Lung (tissue), 12 donors: ENCODE results near the gene AADACL4. TPM values are rescaled to one million over a fixed set of nuclear protein-coding genes. Genes with fewer than 3 reads are reported as not detected.

Experiments
- ATAC-seq: fragments of 200-7000 bp; cut with Tn5 transposase; one replicate; pipeline ENCODE4 v1.9.1; 2020; ENCODE audit warnings: moderate number of reproducible peaks; ENCODE audit not compliant: insufficient read depth, low FRiP score
- DNase-seq, 3 donors: peaks; one replicate each; pipeline ENCODE4 v3.0.0-alpha.2; 2013 to 2017
- H3K27ac ChIP-seq, 2 donors: one replicate each; pipeline ENCODE4 v1.5.1; 2013; ENCODE audit warnings: mild to moderate bottlenecking in 2 of 2, moderate library complexity in 2 of 2, control low read depth in 1 of 2, inconsistent platforms in 1 of 2, low read depth in 1 of 2, low read length in 1 of 2
- H3K27me3 ChIP-seq, 3 donors: one replicate each; pipeline ENCODE4 v1.5.1; 2013; ENCODE audit warnings: low read length in 2 of 3; ENCODE audit not compliant: control insufficient read depth in 3 of 3, insufficient read depth in 3 of 3
- H3K36me3 ChIP-seq, 4 donors: one replicate each; pipeline ENCODE4 v1.5.1; 2013; ENCODE audit warnings: low read length in 4 of 4, mild to moderate bottlenecking in 1 of 4, moderate library complexity in 1 of 4; ENCODE audit not compliant: control insufficient read depth in 4 of 4, insufficient read depth in 4 of 4
- H3K4me1 ChIP-seq, 5 donors: one replicate each; pipeline ENCODE4 v1.5.1; 2013; ENCODE audit warnings: low read length in 5 of 5, mild to moderate bottlenecking in 2 of 5, moderate library complexity in 1 of 5; ENCODE audit not compliant: control insufficient read depth in 5 of 5, insufficient read depth in 5 of 5
- H3K4me3 ChIP-seq: one replicate; pipeline ENCODE4 v1.5.1; 2013; ENCODE audit warnings: mild to moderate bottlenecking, control low read depth, moderate library complexity
- H3K9ac ChIP-seq, 2 donors: one replicate each; pipeline ENCODE4 v1.5.1; 2013; ENCODE audit warnings: low read length in 2 of 2, control low read depth in 1 of 2; ENCODE audit not compliant: insufficient read depth in 1 of 2
- H3K9me3 ChIP-seq, 4 donors: one replicate each; pipeline ENCODE4 v1.5.1; 2013; ENCODE audit warnings: low read length in 3 of 4, mild to moderate bottlenecking in 1 of 4, moderate library complexity in 1 of 4; ENCODE audit not compliant: control insufficient read depth in 4 of 4, insufficient read depth in 3 of 4
- CTCF ChIP-seq: IDR thresholded peaks from 2 replicates; pipeline ENCODE4 v1.5.1; 2012; ENCODE audit warnings: mild to moderate bottlenecking; ENCODE audit errors: control extremely low read depth, extremely low read depth
- WGBS, 2 donors: extraction: QIAGEN DNeasy Blood & Tissue Kit; methylation state at CpG; one replicate each; pipeline ENCODE4 v1.1.7; 2013; 5-methylcytosine and 5-hydroxymethylcytosine counted together
- polyA plus RNA-seq, 2 donors: library from polyadenylated mRNA; stranded (reverse); fragments of 200-250 nt; gene quantifications; one replicate each; pipeline ENCODE4 v1.2.1, GENCODE V29; 2013
- total RNA-seq, 2 donors: library from RNA; depleted of rRNA in 1 of 2; stranded (reverse); fragments of >200 nt in 1 of 2; gene quantifications; one replicate each; pipeline ENCODE4 v1.2.1, GENCODE V29; 2014 to 2021
- donor health status: control.
- donor health status: control.
- donor health status: Bipolar disorder and iron deficiency.
- donor health status: healthy.
- donor health status: DM: yes; HTN: yes; CAD: no.

The AADACL4 gene
- total and polyA plus RNA-seq, 4 donors, result not detected

GRCh38 chr1:12607263-12607662 lies 36.6 kb upstream of the AADACL4 start:
- WGBS, 2 donors, result 82 to 90% methylated on average over 3 of the region's 3 CpGs
- peaks cover 0 to 10% (median 6%) of the 10 kb centered on the region in 4 donors for H3K36me3 ChIP-seq
- H3K9ac ChIP-seq, result no peak overlapping the region
- H3K27ac ChIP-seq, result no peak overlapping the region
- no peaks in the 10 kb centered on the region for H3K27me3 ChIP-seq
- ATAC-seq (no peak), DNase-seq (no peak)
- H3K4me1 ChIP-seq, result peaks cover 0 to 26% (median 8%) of the 10 kb centered on the region in 5 donors
- no peak for TF ChIP-seq CTCF
- no peaks in the 10 kb centered on the region for H3K9me3 ChIP-seq
- H3K4me3 ChIP-seq, result no peak overlapping the region

GRCh38 chr1:12608311-12608957 lies 35.5 kb upstream of the AADACL4 start:
- ATAC-seq (no peak), DNase-seq (no peak)
- TF ChIP-seq CTCF, result no peak
- Histone ChIP-seq H3K27me3 (no peaks in the 10 kb centered on the region), H3K4me1 (peaks cover 0 to 19% (median 0%) of the 10 kb centered on the region in 5 donors), H3K27ac (no peak overlapping the region), H3K4me3 (no peak overlapping the region), H3K9me3 (no peaks in the 10 kb centered on the region), H3K9ac (no peak overlapping the region), H3K36me3 (peaks cover 0 to 15% (median 9%) of the 10 kb centered on the region in 4 donors)
- 84 to 86% methylated on average over 5 of the region's 5 CpGs for WGBS, 2 donors

- DNase-seq (no peak), ATAC-seq (no peak)
- H3K9ac ChIP-seq, result no peak overlapping the region
- H3K27ac ChIP-seq, result no peak overlapping the region
- peaks cover 0 to 15% (median under 1%) of the 10 kb centered on the region in 5 donors for H3K4me1 ChIP-seq
- 76 to 87% methylated on average over 5 of the region's 5 CpGs for WGBS, 2 donors
- H3K9me3 ChIP-seq, result no peaks in the 10 kb centered on the region
- peaks cover 0 to 16% (median 9%) of the 10 kb centered on the region in 4 donors for H3K36me3 ChIP-seq
- no peak for TF ChIP-seq CTCF
- H3K4me3 ChIP-seq, result no peak overlapping the region
- no peaks in the 10 kb centered on the region for H3K27me3 ChIP-seq
These were observed 34.3 kb upstream of the AADACL4 start for GRCh38 chr1:12609469-12610003.
